RPMI8226 (cell line): ENCODE data around the gene FBXO34.

Experiments used
- DNase-seq: peaks from one replicate; pipeline ENCODE4 v3.0.0-alpha.2; 2015

FBXO34 gene

DNA sequence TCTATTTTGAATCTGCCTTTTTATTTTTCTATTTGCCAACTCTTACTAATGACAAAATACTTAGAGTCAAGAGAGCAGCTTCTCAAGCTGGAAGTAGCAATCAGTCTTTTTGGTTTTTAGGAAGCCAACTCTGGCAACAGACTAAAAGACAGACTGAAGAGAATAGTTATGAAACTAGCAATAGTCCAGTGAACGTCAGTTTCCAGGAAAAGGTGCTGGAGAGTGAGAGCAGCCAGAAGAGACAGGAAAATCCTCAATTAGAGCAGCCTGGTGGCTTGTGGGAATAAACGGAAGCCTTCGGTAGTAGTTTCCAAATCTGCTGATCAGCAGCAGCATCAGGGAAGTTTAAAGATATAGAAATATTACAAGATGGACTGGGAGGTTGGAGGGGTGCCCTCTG lies 113.3 kb downstream of the FBXO34 start:
- DNase-seq, result no peak

DNA sequence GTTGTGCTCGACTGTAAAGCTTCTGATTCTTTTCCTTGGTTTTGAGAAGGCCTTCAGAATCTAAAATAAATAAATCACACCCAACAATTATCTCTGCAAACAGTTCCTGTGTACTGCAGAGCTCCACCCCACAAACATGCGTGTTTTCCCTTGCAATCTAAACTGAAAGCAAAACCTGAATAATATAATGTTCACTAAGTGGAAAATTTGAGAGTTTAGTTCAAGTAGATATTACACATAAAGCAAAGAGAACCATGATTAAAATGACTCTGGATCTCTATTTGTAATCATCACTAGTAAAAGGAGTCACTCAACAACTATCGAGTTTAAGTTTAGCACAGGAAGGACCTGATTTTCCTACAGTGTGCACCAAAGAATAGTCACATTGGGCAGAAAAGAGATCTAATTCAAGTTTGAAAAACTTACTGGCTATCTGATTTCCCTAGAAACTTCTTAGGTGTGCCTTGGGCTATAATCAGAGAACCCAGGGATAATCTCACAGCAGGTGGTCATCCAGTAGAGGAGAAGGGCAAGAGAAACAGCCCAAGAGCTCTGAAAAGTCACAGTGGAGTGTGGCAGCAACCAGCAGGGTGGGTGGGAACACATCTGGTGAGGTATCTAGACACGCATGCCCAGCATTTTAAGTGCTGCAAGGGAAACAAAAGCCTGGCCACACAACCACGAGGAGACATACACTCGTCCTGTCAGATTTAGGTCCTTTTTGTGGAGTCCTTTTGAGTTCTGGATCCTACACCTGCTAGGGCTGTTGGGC lies 115.0 kb downstream of the FBXO34 start:
- no peak for DNase-seq

DNA sequence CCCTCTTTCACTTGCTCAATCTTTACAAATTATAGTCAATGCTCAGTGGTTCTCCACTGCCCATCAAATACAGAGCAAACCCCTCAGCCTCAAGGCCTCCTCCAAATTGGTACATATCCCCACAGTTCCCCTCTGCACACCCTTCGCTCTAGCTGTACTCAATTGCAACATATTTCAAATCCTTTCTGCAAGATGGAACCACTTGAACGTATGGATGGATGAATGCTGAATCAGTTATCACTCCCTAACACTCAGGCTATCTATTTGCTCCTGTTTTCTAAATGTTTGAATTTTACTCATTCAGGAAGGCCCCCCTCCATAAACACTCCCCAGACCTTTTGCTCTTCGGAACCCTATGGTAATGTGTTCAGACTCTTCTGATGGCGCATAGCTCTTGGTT lies 115.9 kb downstream of the FBXO34 start:
- DNase-seq, result no peak

DNA sequence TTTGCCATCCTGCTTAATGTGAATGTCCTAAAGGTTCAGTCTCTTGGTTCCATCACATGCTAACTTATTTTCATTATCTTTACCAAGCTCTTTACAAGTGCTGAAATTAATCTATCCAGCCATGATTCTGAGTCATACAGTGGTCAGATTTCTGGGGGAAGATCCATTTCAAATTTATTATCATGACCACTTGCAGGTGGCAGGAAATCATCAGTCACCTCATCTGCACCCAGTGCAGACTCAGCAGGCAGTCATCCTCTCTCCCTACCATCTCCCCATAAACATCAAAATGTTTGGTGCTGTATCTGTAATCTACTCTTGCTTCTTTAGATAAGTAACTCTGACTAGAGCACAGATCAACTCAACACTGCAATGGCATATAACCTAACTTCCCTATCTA lies 116.9 kb downstream of the FBXO34 start:
- DNase-seq, result no peak

DNA sequence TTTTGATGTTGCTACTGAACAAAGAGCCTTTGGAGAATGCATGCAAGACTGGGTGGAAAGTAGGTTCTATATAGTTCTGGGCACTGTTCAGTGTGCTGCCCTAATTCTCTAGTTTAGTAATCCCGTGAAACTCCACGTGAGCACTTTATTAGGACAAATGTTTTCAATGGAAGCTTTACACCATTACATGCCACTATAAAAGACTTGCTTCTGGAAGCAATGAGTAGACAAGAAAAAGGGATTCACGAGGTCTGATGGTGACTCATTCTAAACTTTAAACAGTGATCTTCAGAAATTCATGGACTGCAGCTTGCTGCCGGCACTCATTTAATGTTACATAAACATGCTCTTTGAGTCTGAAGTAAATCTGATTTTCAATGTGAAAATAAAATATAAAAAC lies 118.1 kb downstream of the FBXO34 start:
- no peak for DNase-seq

DNA sequence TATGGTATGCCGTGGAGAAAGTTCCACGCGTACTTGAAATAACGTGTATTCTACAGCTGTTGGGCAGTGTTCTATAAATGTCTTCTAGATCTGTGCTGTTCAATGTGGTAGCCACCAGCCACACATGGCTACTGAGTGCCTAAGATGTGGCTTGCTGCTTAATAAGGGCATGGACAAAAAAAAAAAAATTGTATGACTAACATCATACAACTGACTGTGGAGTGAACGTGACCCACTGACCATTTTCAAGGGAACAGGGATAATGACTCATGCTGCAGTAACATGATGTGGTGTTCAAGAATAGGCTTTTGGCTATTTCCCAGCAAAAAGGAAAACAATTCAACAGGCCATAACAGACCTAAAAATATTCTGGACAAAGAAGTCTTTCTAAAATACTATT lies 127.5 kb downstream of the FBXO34 start:
- no peak for DNase-seq

DNA sequence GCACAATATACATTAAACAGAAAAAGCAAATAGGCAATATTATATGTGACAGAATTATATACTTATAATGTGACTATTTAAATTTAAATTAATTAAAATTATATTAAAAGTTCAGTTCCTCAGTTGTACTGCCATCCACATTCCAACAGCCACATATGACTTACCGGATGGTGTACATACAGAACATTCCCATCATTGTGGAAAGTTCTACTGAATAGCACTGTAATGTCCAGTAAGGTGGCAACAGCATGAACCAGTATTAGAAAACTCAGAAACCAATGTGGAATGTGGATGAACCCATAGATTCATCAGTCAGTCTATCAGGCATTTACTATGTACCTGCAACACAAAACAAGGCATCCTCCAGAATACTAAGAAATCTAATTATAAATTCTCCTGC lies 128.0 kb downstream of the FBXO34 start:
- no peak for DNase-seq

DNA sequence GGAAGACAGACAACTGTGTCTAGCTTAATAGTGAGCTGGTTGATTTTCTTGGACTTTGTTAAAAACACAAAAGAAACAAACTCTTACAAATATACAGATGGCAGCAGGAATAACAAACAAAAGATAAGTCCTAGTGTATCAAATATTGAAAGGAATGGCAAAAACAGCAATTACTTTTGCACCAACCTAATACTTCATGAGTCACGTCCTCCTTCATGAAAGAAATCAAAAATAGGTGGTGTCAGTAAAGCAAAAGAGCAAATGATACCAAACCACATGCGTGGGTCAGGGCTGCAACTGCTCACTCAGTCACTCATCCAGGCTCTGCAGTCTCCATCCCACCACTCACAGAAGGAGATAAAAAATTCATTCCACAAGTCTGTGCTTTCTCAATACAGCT lies 128.6 kb downstream of the FBXO34 start:
- DNase-seq, result no peak

DNA sequence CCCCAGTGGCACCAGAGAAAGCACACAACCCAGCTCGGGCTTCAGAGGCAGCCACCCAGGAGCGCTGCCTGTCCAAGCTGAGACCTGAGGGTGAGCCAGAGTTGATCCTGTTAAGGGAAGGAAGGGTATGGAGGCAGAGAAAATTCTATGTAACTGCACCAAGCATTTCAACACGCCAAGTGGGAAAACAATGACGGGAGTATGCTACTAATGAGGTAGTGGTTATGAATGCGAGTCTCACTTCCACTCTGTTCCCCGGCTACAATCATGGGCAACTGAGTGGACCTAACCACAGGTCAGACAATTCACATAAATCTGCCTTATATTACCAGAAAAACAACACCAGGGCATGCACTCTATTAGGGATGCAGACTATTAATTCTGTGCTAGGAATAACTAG lies 130.5 kb downstream of the FBXO34 start:
- DNase-seq, result no peak
